Activated CD4-positive, alpha-beta T cell treated with anti-CD3 and anti-CD28 coated beads, Interleukin-2, amount 10 ng/mL, durations not matched to agents 24 days and 14 days (primary cell): ENCODE measurements around the gene TCF7. TPM values are rescaled to one million over a fixed set of nuclear protein-coding genes. Genes with fewer than 3 reads are reported as not detected.

Experiments
- total RNA-seq: library from RNA; stranded (reverse); gene quantifications from 2 replicates; pipeline ENCODE4 v1.2.3, GENCODE V29; 2022

TCF7 gene
- total RNA-seq, 1 donor from 2014 or later, result 112 TPM

Other genes starting within 250 kb of the TCF7 start
- 41.4 and 45.0 TPM in 2 replicates for gene C5orf15, start 146.1 kb upstream of the TCF7 start, total RNA-seq
- gene VDAC1, start 109.7 kb upstream of the TCF7 start, total RNA-seq, result 508 and 515 TPM in 2 replicates
- gene SKP1, start 62.3 kb downstream of the TCF7 start, total RNA-seq, result 266 and 289 TPM in 2 replicates
- 177 and 199 TPM in 2 replicates for gene PPP2CA, start 111.4 kb downstream of the TCF7 start, total RNA-seq